Measurements from ENCODE around the gene LRCH4.

The LRCH4 gene

DNA sequence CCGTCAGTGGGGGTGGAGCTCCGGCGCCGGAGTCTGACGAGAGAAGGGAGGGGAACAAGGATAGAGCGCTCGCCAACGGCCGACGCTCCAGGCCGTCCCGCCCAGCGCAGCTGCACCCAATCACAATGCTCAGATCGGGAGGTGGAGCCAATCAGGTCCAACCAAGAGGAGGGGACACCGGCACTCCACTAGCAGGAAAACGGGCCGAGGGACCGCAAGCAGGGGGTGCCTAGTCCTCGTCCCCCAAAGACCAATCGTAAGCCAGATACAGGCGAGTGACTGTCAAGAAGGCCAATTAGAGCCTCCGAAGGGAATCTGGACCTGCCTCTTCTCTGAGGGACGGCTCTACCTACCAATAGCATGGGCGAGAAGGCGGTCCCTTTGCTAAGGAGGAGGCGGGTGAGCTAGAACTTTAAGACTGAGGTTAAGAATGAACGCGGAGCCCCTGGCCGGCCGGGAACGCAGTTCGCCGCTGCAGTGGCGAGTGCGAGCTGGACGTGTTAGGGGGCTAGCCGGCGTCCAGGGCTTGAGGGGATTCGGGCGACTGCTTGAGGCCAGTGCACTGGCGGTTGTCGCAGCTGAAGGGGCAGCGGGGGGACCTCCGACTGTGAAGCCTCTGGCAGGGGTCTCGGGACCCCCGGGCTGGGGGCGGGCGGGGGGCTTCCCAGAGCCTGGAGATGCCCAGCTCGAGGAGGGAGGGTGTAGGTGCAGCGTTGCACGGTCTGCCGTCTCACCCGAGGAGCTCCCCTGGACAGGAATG lies 517 bp upstream of the LRCH4 start, which contains the start of gene FBXO24:
TSS of gene FBXO24 (plus strand) at position 63 of the 760 bp plus-strand sequence. CDS start at position 361, 298 bp downstream.
- H3K4me3 ChIP-seq (ENCODE audit: low read length) = peak within 1 kb of the TSS; percentile 84
- peak; percentile 100 for DNase-seq (ENCODE audit: low read depth)
- TF ChIP-seq, protein P1, sequence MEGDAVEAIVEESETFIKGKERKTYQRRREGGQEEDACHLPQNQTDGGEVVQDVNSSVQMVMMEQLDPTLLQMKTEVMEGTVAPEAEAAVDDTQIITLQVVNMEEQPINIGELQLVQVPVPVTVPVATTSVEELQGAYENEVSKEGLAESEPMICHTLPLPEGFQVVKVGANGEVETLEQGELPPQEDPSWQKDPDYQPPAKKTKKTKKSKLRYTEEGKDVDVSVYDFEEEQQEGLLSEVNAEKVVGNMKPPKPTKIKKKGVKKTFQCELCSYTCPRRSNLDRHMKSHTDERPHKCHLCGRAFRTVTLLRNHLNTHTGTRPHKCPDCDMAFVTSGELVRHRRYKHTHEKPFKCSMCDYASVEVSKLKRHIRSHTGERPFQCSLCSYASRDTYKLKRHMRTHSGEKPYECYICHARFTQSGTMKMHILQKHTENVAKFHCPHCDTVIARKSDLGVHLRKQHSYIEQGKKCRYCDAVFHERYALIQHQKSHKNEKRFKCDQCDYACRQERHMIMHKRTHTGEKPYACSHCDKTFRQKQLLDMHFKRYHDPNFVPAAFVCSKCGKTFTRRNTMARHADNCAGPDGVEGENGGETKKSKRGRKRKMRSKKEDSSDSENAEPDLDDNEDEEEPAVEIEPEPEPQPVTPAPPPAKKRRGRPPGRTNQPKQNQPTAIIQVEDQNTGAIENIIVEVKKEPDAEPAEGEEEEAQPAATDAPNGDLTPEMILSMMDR (conservative IDR thresholded peaks at IDR 0.05; ENCODE audit: low read length) = no peak

DNA sequence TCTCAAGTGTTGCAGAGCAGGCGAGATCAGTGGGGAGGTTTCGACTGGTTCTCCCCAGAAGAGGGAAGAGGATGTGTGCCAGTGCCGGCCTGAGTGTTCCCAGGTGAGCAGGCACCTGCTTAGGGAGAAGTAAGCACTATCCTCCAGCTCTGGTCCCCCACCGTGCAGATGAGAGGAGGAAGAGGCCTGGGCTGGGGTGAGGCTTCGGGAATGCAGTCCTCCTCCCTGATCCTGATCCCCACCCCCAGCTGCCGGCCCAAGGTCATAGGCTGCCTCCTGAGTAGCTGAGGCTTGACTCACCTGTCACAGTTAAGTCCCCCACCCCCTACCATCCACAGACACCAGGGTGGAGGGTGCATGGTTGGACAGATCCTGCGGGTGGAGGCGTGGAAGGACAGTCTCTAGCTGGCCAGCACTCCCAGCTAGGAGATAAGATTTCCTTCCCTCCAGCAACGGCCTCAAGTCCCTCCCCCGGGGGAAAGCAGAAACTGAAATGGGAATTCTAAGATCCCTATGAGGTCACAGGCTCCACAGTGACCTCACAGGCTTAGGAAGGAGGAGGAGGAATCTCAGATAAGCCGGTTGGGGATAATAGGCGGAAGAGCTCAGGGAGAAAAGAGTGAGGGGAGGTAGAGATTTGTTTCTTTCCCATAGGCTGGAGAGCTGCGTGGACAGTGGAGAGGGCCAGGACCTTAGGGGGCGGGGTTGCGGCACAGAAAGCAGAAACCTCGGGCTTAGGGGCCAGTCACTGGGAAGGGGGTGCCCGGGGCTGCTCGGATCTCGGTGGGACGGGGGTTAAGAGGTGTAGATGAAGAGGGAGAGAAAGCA lies 1.0 kb downstream of the LRCH4 start:
- DNase-seq (ENCODE audit: low read depth) = peak; percentile 46
- TF ChIP-seq, protein P1 (conservative IDR thresholded peaks at IDR 0.05; ENCODE audit: low read length) = no peak
- peak overlapping the region; percentile 67 for H3K4me3 ChIP-seq (ENCODE audit: low read length)

DNA sequence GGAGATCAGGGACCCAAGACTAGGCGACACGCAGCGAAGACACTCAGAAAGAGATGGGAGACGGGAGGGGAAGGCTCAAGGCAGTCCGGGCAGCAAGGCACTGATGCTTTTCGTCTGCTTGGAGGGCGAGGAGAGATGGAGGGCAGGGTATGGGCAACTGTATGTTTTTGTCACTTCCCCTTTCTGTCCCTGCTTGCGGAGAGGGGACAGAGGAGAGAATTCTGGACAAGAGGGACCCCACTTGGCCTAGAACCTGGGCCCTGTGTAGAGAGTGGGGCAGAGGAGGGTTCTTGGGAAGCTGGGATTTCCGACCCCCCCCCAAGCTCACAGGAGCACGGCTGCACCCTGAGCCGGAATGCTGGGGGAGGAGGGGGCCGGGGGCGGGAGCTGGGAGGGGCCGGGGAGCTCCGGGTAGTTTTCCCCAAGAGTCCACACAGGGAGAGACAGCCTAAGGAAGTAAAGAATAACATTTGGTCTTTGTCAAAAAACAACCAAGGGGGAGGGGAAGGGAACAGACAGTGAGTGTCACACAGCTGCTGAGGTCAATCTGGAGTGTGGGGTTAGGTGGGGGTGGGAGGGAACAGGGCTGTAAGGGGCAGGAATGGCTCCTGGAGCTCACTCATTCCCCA lies 1.8 kb downstream of the LRCH4 start:
- no peak for DNase-seq (ENCODE audit: low read depth)
- peak overlapping the region; percentile 67 for H3K4me3 ChIP-seq (ENCODE audit: low read length)
- TF ChIP-seq, protein P1 (conservative IDR thresholded peaks at IDR 0.05; ENCODE audit: low read length) = no peak

DNA sequence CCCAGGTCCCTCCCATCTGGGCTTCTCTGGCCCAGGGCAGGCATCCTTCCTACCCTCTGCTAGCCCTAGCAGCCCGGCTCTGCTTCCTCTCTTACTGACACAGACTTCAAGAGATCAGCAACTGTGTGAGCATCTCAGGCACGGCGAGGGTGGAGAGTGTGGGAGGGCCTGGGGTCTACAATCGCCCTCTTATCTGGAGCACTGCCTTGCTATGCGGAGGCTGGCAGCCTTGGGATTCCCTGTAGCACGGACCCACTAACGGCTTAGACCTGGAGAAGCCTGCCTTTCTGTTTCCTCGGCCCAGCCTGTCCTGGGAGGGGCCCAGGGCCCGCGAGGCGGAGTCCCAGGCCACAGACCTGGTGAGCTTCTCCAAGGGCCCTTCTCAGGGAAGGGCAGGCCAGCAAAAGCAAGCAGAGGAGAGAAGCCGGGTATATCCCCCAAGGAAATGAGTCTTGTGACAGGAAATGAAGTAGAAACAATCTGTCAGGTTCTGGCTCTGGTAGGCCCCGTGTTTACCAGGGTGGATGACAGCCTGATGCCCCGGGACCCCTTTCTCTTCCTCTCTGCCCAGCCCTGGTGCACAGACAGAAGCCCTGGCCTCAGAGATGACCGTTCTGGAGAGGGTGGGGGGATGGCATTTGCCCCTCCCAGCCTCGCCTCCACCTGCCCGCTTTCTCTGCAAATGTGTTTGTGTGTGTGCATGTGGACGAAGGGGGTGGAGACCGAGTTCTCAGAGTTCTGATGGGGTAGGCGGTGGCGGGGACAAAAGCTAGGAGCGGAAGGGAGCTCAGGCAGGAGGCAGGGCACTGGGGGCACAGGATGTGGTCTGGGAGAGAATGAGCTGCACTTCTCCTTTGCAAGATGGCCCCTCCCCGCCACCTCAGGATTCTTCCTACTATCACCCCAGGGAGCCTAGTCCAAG lies 2.5 kb downstream of the LRCH4 start:
- TF ChIP-seq, protein P1 (conservative IDR thresholded peaks at IDR 0.05; ENCODE audit: low read length) = no peak
- DNase-seq (ENCODE audit: low read depth) = no peak
- peak overlapping the region; percentile 31; the same call in 1 of the 2 replicates for H3K4me3 ChIP-seq (ENCODE audit: low read length)

DNA sequence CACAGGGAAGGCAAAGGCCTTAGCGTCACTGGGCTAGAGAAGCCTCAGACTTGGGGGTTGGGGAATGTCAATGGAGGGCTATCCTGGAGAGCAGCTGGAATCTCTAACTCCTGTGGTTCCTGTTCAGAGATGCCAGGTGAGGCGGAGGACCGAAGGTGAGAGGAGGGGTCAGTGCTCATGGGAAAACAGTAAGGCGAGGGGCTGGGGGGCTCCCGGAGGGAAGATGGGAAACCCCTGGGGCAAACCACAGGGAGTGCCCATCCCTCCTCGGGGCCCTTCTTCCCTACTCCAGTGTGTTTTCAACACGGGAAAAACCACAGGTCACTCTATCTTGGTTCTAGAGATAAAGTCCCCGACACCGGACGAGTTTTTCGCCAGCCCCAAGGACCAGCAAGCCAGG lies 3.3 kb downstream of the LRCH4 start:
- H3K4me3 ChIP-seq (ENCODE audit: low read length) = no peak overlapping the region
- TF ChIP-seq, protein P1 (conservative IDR thresholded peaks at IDR 0.05; ENCODE audit: low read length) = no peak
- no peak for DNase-seq (ENCODE audit: low read depth)

DNA sequence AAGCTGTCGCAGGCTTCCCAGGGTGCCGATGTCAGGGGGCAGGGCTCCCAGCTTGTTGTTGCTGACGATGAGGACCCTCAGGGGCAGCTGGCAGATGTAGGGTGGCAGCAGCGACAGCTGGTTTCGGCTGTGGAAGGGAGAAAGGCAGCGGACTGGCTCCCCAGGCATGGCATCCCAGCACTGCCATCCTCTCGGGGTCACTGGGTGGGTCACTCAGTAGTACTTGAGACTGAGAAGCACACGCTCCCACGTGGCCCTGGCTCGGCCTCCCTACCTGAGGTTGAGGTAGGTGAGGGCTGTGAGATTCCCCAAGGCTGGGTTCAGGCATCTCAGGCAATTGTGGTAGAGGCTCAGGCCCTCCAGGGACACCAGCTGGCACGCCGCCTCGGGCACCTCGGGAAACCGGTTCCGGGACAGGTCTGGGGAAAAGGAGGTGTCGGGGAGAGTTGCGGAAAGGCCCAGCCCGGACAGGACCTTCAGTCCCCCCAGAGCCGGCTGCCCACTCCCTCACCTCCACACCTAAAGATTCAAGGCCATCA lies 3.8 kb downstream of the LRCH4 start:
- TF ChIP-seq, protein P1 (conservative IDR thresholded peaks at IDR 0.05; ENCODE audit: low read length) = no peak
- DNase-seq (ENCODE audit: low read depth) = no peak
- H3K4me3 ChIP-seq (ENCODE audit: low read length) = no peak overlapping the region

All from AG10803 (cell line).